ENCODE measurements around the gene WDTC1.

WDTC1 gene

GRCh38 chr1:27306071-27306470, 71.6 kb downstream of the WDTC1 start:
- H3K4me2 ChIP-seq (ENCODE audit: low read length) = no peak overlapping the region
- H3K9me3 ChIP-seq (ENCODE audit: control insufficient read depth, low read length) = no peaks in the 10 kb centered on the region
- no peak overlapping the region for H3K9ac ChIP-seq
- no peaks in the 10 kb centered on the region for H3K36me3 ChIP-seq (ENCODE audit: control insufficient read depth, insufficient read depth, low read length)
- no peak overlapping the region for H3K4me3 ChIP-seq (ENCODE audit: low read depth, low read length)
- no peak for TF ChIP-seq CTCF (IDR thresholded peaks at IDR 0.05)
- no peaks in the 10 kb centered on the region for H3K27me3 ChIP-seq (ENCODE audit: control insufficient read depth, insufficient read depth, low read length)
- no peak overlapping the region for H3K27ac ChIP-seq
- H2AFZ ChIP-seq = no peak overlapping the region
- H3K79me2 ChIP-seq = no peaks in the 10 kb centered on the region
- peaks cover 2% of the 10 kb centered on the region for H3K4me1 ChIP-seq

DNA sequence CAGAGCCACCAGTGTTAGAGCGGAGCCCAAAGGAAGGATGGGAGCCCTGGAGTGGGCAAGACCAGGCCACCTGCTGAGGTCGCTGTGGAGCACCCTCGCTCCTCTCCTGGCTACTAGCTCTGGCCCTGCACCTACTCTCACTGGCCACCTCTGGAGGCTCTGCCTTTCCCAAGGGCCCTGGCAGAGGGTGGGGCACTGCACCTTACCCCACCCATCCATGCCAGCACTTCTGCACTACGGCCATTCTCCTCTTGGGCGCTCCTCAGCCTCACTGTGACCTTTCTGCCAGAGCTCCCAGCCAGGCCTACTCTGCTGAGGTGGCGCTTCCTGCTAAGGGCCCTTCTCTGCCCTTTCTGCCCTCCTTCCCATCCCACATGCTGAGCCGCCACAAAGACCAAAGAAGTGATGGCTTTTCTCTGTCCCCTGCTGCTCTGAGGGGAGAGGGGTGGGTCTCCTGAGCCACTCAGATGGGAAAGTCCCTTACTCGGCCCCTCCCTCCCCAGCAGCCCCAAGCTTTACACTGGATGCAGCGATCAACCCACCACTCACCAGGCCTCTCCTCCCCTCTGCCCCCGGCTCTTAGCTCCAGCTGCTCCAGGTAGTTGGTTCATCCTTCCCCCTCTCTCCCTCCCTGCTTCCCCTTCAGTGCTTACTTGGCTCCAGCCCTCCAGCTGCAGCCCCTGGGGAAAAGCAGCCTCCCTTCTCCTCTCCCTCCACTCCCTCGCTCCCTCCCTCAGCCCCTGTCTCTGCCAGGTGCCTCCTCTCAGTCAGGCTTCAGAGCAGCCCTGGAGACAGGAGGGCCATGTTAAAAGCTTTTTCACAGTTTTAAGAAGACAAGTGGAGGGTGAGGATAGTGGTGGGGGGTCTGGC, 72.7 kb downstream of the WDTC1 start:
- H3K9ac ChIP-seq = no peak overlapping the region
- H3K4me1 ChIP-seq = no peaks in the 10 kb centered on the region
- no peak overlapping the region for H3K27ac ChIP-seq
- H3K36me3 ChIP-seq (ENCODE audit: control insufficient read depth, insufficient read depth, low read length) = no peaks in the 10 kb centered on the region
- no peaks in the 10 kb centered on the region for H3K9me3 ChIP-seq (ENCODE audit: control insufficient read depth, low read length)
- no peaks in the 10 kb centered on the region for H3K27me3 ChIP-seq (ENCODE audit: control insufficient read depth, insufficient read depth, low read length)
- no peak overlapping the region for H3K4me2 ChIP-seq (ENCODE audit: low read length)
- no peaks in the 10 kb centered on the region for H3K79me2 ChIP-seq
- TF ChIP-seq CTCF (IDR thresholded peaks at IDR 0.05) = no peak
- no peak overlapping the region for H2AFZ ChIP-seq
- H3K4me3 ChIP-seq (ENCODE audit: low read depth, low read length) = no peak overlapping the region

DNA sequence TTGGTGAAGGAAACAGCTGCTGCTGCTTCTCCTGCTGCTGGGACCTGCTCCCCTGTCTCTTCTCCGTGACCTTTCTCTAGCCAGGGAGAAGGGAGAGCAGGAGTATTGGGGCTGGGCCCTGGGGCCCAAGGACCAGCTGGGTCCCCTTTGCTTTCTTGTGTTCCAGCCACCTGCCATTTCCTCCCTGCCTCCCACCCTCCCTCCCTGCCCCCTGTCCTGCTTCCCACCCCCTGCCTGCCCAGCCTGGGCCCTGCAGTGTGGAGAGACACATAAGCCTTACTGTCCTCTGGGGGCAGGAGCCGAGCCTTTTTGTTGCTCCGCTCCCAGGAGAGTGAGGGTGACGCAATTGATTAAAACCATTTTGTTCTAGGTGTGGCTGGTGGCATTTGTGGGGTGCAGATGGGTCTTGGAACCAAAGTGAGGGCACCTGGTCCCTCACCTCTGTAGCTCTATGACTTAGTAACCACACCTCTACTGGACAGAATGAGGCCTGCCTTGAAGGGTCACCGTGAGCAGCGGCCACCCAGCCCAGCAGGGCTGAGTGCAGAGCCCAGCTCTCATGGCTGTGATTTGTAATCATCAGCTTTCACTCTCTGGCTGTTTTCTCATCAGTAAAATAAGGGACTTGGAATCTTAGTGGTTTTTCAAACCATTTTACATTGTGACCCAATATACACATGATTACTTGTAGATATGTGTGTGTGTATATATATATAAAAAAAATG, 73.6 kb downstream of the WDTC1 start:
- H2AFZ ChIP-seq = no peak overlapping the region
- no peak overlapping the region for H3K4me2 ChIP-seq (ENCODE audit: low read length)
- H3K27ac ChIP-seq = no peak overlapping the region
- no peak overlapping the region for H3K4me3 ChIP-seq (ENCODE audit: low read depth, low read length)
- TF ChIP-seq CTCF (IDR thresholded peaks at IDR 0.05) = no peak
- H3K36me3 ChIP-seq (ENCODE audit: control insufficient read depth, insufficient read depth, low read length) = no peaks in the 10 kb centered on the region
- H3K4me1 ChIP-seq = no peaks in the 10 kb centered on the region
- no peaks in the 10 kb centered on the region for H3K27me3 ChIP-seq (ENCODE audit: control insufficient read depth, insufficient read depth, low read length)
- H3K9ac ChIP-seq = no peak overlapping the region
- no peaks in the 10 kb centered on the region for H3K79me2 ChIP-seq
- H3K9me3 ChIP-seq (ENCODE audit: control insufficient read depth, low read length) = no peaks in the 10 kb centered on the region

DNA sequence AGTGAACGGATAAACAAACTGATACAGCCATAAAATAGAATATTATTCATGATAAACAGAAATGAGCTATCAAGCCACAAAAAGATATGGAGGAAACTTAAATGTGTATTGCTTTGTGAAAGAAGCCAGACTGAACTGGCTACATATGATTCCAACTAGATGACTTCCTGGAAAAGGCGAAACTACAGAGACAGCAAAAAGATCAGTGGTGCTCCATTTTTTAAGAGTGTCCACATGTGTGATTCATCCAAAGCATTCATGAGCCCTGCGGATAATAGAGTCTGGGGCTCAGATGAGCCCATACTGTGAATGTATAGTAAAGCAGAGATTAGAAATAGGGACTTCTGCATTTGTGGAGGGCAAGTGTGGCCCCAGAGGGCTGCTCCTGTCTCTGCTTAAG, 79.7 kb downstream of the WDTC1 start:
- no peak for TF ChIP-seq CTCF (IDR thresholded peaks at IDR 0.05)

More for the DNA sequence above, 79.7 kb downstream of the WDTC1 start:
- Histone ChIP-seq H3K27ac (no peak overlapping the region), H3K4me1 (no peaks in the 10 kb centered on the region), H3K79me2 (no peaks in the 10 kb centered on the region), H3K36me3 (ENCODE audit: control insufficient read depth, insufficient read depth, low read length) (no peaks in the 10 kb centered on the region), H2AFZ (no peak overlapping the region), H3K4me2 (ENCODE audit: low read length) (no peak overlapping the region), H3K9me3 (ENCODE audit: control insufficient read depth, low read length) (no peaks in the 10 kb centered on the region), H3K27me3 (ENCODE audit: control insufficient read depth, insufficient read depth, low read length) (no peaks in the 10 kb centered on the region), H3K4me3 (ENCODE audit: low read depth, low read length) (no peak overlapping the region), H3K9ac (no peak overlapping the region)

All from parathyroid adenoma (tissue), 2 donors.